ENCODE measurements around the gene WASL. TPM values are rescaled to one million over a fixed set of nuclear protein-coding genes. Genes with fewer than 3 reads are reported as not detected.
A peak's percentile ranks its signal among the peaks of the same experiment; 100 is the strongest.
"Not testable (repeated sequence)": the region's sequence is repeated elsewhere in the genome, so short reads cannot be mapped to it uniquely, and the experiment has no call there.

Gene WASL
- total RNA-seq, 1 donor from 2014 or later = 28.4 TPM

- intact Hi-C loops (cut with DNase I) = no loop called here
- no peak for ATAC-seq
- DNase-seq (ENCODE audit: missing footprints) = no peak
These were observed 4.4 kb downstream of the WASL start for GRCh38 chr7:123744416-123744815.

- no peak for DNase-seq (ENCODE audit: missing footprints)
These were observed 6.9 kb downstream of the WASL start for GRCh38 chr7:123741940-123742339.

GRCh38 chr7:123738808-123739207, 10.0 kb downstream of the WASL start:
- no peak for ATAC-seq
- no peak for DNase-seq (ENCODE audit: missing footprints)
- intact Hi-C loops (cut with DNase I) = no loop called here

More at GRCh38 chr7:123741940-123742339, 6.9 kb downstream of the WASL start:
- no peak for ATAC-seq
- intact Hi-C loops (cut with DNase I) = no loop called here

GRCh38 chr7:123738356-123738755, 10.4 kb downstream of the WASL start:
- intact Hi-C loops (cut with DNase I) = no loop called here
- no peak for ATAC-seq
- DNase-seq (ENCODE audit: missing footprints) = no peak

GRCh38 chr7:123737168-123737674, 11.6 kb downstream of the WASL start:
- intact Hi-C loops (cut with DNase I) = not testable (repeated sequence)

GRCh38 chr7:123735539-123735938, 13.3 kb downstream of the WASL start:
- intact Hi-C loops (cut with DNase I) = no loop called here
- DNase-seq (ENCODE audit: missing footprints) (no peak), ATAC-seq (no peak)

More at GRCh38 chr7:123737168-123737674, 11.6 kb downstream of the WASL start:
- not testable (repeated sequence) for ATAC-seq; DNase-seq (ENCODE audit: missing footprints)

GRCh38 chr7:123734498-123734897, 14.3 kb downstream of the WASL start:
- intact Hi-C loops (cut with DNase I) = no loop called here

GRCh38 chr7:123732413-123733091, 16.3 kb downstream of the WASL start:
- ATAC-seq = no peak
- no peak for DNase-seq (ENCODE audit: missing footprints)
- intact Hi-C loops (cut with DNase I) = no loop called here

More at GRCh38 chr7:123734498-123734897, 14.3 kb downstream of the WASL start:
- DNase-seq (ENCODE audit: missing footprints) (no peak), ATAC-seq (no peak)

- intact Hi-C loops (cut with DNase I) = loop anchor here (5.0 kb wide), 1 partner anchor 37 kb away; no protein-coding TSS in a partner anchor
- DNase-seq (ENCODE audit: missing footprints) = no peak
- no peak for ATAC-seq
These were observed 19.6 kb downstream of the WASL start for GRCh38 chr7:123729218-123729578.

GRCh38 chr7:123727071-123727837, 21.5 kb downstream of the WASL start:
- ATAC-seq (peak; percentile 31), DNase-seq (ENCODE audit: missing footprints) (no peak)
- intact Hi-C loops (cut with DNase I) = loop anchor here (5.0 kb wide), 1 partner anchor 35 kb away; no protein-coding TSS in a partner anchor

GRCh38 chr7:123725586-123726171, 23.1 kb downstream of the WASL start:
- intact Hi-C loops (cut with DNase I) = loop anchor here (5.0 kb wide), 1 partner anchor 33 kb away; no protein-coding TSS in a partner anchor
- DNase-seq (ENCODE audit: missing footprints) (no peak), ATAC-seq (no peak)

- DNase-seq (ENCODE audit: missing footprints) (no peak), ATAC-seq (no peak)
- intact Hi-C loops (cut with DNase I) = loop anchor here (5.0 kb wide), 1 partner anchor 33 kb away; no protein-coding TSS in a partner anchor
These were observed 24.0 kb downstream of the WASL start for GRCh38 chr7:123724817-123725253.

- intact Hi-C loops (cut with DNase I) = no loop called here
- no peak for ATAC-seq
- no peak for DNase-seq (ENCODE audit: missing footprints)
These were observed 24.9 kb downstream of the WASL start for GRCh38 chr7:123723913-123724312.

GRCh38 chr7:123720527-123720926, 28.3 kb downstream of the WASL start:
- ATAC-seq; intact Hi-C loops (cut with DNase I); DNase-seq (ENCODE audit: missing footprints): not testable (repeated sequence)

- DNase-seq (ENCODE audit: missing footprints) (no peak), ATAC-seq (peak; percentile 78)
- intact Hi-C loops (cut with DNase I) = no loop called here
These were observed 29.5 kb downstream of the WASL start for GRCh38 chr7:123719197-123719721.

- no peak for DNase-seq (ENCODE audit: missing footprints)
- intact Hi-C loops (cut with DNase I) = no loop called here
- ATAC-seq = no peak
These were observed 30.0 kb downstream of the WASL start for GRCh38 chr7:123718773-123719172.

- intact Hi-C loops (cut with DNase I) = no loop called here
- no peak for ATAC-seq
- DNase-seq (ENCODE audit: missing footprints) = no peak
These were observed 31.1 kb downstream of the WASL start for GRCh38 chr7:123717689-123718088.

- intact Hi-C loops (cut with DNase I) = no loop called here
- DNase-seq (ENCODE audit: missing footprints) (no peak), ATAC-seq (no peak)
These were observed 31.9 kb downstream of the WASL start for GRCh38 chr7:123716877-123717276.

GRCh38 chr7:123715799-123716198, 33.0 kb downstream of the WASL start:
- ATAC-seq (no peak), DNase-seq (ENCODE audit: missing footprints) (no peak)
- intact Hi-C loops (cut with DNase I) = no loop called here
